Activated CD8-positive, alpha-beta memory T cell treated with anti-CD3 and anti-CD28 coated beads for 1 hour (primary cell): ENCODE measurements around the gene CYB561D2.

Experiments used
- DNase-seq, 2 donors: peaks; one replicate each; pipeline ENCODE4 v3.0.0-alpha.2; 2020; ENCODE audit warnings: low read depth in 1 of 2; ENCODE audit errors: extremely low read depth in 1 of 2

The CYB561D2 gene

DNA sequence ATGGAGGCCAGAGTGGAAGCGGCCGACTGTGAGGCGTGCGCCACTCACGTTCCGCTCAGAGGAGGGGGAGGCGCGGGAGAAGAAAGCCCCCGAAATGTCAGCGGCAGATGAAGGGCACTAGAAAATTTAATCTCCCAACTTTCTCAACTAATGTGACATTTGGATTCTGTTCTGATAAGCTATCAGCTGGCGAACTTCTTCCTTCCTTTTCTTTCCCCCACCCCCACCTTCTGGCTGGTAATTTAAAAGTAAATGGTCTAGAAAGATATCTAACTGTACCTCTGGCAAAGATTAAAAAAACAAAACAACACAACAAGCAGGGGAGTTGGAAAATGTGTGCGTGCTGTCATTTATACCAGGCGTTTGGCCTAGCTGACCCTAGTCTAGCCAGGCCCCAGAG lies 35.1 kb downstream of the CYB561D2 start:
- no peak for DNase-seq

DNA sequence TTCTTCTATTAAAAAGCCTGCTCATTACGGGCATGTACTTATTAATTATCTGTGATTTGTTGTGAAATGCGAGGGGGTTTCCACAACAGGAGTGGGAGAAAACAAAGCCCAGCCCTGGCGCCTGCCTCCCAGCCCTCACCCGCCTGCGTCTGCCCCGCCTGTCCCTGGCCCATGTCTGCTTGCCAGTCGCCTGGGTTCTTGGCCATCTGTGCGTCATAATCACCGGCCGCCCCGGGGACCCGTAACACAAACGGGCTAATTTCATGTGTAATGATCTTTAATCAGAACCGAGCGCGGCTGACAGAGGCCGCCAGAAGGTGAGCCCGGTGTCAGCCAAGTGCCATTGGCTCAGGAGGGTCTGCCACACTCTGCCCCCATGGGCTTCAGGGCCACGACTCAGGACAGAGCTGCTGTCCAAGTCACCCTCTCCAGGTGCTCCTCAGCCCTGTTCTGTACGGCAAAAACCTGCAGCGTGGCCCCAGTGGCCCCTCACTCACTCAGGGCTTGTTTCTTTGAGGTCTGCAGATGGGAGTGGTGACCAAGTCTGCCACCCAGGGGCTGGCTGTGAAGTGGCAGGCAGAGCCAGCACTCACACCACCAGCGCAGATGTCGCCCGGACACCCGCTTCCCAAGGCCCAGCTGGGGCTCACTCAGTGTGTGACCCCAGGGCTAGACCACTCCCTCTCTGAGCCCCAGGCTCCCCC lies 37.5 kb downstream of the CYB561D2 start:
- DNase-seq = no peak

DNA sequence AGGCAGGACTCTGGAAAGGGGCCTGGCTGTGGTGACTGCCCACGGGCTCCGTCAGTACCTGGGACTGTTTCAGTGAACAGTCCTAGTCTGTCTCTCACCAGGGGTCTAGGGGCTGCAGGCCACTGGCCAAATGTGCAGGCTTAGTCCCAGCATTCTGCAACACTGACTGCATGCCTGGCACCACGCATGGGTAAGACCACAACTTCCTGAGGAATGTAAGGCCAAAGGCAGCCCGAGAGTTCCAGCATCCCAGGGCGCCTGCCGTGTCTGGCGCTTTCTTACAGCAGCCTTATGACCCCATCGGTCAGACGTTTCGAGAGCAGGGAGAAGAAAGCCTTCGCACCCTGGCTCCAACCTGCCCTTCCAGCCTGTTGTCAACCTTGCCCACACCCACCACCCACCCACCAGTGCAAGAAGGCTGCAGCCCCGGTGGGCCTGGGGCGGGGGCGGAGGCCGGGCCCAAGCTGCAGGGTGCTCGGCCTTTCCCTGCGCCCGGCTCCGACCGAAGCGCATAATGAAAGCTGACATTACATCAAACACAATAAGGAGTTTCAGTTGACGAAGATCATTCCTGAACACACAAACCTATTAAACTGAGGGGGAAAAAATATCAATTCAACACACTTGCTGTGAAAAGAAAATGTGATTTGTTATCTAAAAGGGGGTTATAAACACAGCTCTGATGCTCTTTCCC lies 38.2 kb downstream of the CYB561D2 start:
- DNase-seq = no peak

DNA sequence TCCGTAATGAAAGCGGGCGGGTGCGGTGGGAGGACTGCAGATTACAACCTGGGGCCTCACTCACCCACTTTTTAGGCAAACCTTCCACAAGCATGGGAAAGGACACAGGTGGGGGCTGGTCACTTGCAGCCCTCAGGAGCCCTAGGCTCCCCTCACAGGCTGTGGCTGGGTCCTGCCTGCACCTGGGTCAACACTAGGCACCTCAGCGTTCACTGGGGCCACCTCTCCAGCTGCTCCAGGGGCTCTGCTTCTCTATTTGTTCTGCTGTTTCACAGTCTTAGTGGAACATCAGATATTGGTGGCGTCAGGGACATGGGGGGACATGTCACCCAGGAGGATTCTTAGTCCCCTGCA lies 38.7 kb downstream of the CYB561D2 start:
- DNase-seq = no peak

DNA sequence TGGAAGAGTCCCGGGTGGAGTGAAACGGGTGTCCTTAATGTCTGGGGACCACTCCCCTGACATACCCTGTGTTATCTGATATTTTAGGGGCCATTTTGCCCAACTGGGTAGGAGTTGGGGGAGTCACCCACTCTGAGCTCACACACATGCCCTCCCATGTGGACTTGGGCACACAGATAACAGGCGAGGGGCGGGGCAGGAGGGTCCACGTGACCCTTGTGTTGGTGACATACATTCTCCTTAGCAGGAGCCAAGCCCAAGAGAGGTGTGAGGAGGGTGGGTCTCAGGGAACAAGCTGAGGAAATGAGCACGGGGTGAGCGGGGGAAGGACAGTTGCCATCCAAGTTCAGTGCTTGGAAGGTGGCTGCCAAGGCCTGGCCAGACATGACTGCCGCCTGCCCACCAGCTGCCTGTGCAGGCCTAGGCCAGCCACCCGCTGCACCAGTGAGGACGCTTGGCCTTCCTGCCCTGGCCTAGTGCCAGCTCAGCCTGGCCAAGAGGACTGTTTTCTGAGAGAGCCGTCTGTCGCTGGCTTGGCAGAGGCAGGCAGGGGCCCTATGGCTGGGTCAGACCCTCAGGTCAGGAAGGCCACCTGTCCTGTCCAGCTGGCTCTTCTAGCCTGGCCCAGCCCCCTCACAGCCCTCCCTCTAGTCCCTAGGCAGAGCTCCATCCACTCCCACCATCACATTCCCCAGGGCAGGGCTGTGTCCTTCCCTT lies 40.0 kb downstream of the CYB561D2 start:
- no peak for DNase-seq

DNA sequence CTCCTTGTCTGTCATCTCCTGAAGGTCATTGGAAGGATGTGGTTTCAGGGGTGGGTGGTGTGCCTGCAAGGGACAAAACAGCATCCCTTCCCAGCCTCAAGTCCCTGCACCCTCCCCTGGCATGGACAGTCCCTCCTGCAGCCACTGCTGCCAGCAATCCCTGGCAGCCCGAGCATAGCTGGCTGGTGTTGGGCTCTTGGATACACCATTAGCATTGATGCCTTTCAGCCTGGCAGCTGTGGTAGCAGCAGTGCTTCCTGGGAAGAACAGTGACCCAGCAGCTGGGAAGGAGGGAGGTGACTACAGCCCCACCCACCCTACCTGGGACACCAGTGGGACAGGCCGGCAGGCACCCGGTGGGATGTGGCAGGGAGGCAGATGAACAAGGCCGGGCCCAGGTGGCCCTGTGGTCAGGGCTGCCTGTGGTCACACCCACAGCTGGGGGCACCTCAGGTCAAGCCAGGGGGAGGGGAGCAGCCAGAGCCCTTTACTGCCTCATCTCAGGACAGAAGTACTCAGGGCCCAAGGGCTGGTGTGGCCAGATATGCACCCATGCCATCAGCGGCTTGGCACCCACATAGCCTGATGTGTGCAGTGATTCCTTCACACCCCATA lies 41.5 kb downstream of the CYB561D2 start:
- no peak for DNase-seq

DNA sequence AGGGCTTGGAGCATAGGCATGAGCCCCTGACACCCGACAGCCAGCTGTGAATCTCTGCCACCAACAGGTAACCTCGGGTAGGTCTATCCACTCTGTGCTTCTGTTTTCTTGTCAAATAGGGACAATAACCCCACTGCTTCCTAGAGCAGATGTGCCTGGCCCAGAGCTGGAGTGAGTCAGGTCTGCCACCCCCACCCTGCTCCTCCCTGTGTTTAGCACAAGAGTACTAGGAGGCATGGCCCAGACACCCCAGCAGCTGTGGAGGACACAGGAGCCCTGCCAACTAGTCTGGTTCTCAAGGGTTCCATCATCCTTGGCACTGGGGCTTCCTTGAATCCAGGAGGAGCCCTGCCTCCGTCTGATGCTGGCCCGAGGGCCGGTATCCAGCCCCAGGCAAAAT lies 42.4 kb downstream of the CYB561D2 start:
- no peak for DNase-seq

DNA sequence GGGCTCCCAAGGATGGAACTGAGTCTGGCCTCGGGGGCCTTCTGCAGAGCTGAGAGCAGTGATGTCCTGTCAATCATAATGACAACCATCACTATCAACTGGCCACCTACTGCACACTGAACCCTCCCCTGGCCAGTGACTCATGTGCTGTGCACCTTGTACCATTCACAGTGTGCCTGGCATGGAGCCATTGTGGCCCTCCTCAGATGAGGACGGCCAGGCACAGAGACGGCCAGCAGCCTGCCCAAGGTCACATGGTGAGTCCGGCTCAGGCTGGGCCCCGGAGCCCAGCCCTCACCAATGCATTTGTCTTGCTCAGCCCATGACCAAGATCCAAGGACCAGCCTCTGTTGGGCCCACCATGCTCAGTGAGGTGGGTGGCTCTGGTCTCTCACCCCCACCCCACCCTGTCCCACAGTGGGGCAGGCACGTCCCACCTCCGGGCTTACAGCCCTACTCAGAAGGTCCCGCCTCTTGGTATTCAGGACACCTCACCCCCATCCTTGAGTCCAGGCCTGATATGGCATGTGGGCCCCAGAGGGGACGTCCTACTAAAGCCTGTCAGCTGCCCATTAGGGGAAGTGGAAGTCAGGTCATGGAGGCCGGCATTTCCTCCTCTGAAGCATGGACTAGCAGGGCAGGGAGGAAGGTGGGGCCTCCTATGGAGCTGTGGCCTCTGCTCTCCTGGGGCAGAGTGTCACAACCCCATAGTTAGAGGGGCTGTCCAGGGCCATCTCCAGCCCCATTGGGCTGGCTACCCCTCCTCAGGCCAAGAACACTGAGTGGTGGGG lies 44.6 kb downstream of the CYB561D2 start:
- DNase-seq = no peak

DNA sequence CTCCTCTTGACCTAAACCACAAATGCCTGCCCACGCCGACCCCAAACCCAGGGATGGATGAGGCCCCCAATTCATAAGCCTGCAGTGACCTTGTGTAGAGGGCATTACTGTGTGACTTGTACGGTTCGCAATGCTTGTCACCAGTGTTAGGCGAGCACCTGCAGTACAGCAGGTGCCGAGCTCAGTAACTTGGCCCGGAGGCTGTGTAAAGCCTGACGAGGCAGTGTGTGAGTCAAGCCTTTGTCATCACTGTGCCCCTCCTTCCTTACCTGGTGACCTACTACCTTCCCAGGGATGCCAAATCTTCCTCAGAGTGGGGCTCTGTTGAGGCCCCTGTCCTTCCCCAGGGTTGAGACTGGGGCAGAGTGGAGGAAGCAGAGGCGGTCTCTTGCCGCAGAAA lies 45.8 kb downstream of the CYB561D2 start:
- DNase-seq = no peak

DNA sequence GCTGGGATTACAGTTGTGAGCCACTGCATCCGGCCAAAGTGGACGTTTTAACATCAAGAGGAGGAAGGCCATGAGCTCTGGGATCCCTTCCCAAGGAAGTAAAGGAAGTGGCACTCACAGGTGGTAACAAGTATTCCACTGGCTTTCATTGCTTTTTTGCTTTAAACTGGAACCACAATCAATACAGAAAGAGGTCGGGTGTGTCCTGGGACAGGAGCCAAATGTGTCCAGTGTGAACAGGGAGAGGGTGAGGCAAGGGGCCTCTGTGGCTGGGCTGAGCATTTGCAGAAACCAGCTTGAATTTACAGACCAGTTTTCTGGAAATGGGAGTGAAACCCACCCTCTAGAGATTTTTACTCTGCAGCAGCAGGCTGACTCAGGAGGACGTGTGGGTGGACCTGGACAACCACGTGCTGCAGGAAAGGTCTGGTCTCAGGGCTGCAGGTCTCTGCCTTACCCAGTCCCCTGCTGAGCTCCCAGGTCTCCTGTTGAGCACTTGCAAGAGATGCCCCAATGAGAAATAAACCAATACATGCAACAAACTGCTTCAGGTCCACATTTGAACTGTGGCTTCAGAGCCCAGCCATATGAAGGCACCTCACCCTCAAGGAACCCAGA lies 51.4 kb downstream of the CYB561D2 start:
- no peak for DNase-seq
